Activated CD8-positive, alpha-beta memory T cell treated with anti-CD3 and anti-CD28 coated beads for 1 hour (primary cell): ENCODE results near the gene PTK6.
A peak's percentile ranks its signal among the peaks of the same experiment; 100 is the strongest.

ENCODE experiments used
- DNase-seq, 2 donors: peaks; one replicate each; pipeline ENCODE4 v3.0.0-alpha.2; 2020; ENCODE audit warnings: low read depth in 1 of 2; ENCODE audit errors: extremely low read depth in 1 of 2

The PTK6 gene

GRCh38 chr20:63497138-63497945 lies 39.8 kb downstream of the PTK6 start:
- no peak for DNase-seq

DNA sequence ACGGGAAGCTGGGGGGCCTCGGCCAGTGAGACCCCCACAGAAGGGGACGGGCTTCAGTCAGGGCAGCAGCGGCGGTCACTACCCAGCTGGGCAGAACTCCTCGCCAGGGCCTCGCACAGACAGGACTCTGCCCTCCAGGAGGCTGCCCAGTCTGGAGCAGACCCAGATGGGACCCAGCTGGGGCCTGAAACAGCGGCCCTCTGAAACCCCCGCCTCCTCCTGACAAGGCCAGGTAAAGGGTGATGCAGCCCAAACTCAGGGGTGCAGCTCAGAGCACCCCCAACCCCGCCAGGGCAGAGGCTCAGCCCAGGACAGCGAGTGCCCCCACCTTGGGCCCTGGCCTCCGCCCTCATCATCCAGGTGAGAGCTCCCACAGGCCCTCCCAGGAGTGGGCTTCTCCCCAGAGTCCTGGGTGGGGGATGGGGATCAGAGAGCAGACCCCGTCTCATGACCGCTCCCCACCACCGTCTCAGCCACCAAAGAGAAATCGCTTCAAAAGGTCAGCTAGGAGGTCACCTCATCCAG lies 40.5 kb downstream of the PTK6 start:
- DNase-seq, result no peak

DNA sequence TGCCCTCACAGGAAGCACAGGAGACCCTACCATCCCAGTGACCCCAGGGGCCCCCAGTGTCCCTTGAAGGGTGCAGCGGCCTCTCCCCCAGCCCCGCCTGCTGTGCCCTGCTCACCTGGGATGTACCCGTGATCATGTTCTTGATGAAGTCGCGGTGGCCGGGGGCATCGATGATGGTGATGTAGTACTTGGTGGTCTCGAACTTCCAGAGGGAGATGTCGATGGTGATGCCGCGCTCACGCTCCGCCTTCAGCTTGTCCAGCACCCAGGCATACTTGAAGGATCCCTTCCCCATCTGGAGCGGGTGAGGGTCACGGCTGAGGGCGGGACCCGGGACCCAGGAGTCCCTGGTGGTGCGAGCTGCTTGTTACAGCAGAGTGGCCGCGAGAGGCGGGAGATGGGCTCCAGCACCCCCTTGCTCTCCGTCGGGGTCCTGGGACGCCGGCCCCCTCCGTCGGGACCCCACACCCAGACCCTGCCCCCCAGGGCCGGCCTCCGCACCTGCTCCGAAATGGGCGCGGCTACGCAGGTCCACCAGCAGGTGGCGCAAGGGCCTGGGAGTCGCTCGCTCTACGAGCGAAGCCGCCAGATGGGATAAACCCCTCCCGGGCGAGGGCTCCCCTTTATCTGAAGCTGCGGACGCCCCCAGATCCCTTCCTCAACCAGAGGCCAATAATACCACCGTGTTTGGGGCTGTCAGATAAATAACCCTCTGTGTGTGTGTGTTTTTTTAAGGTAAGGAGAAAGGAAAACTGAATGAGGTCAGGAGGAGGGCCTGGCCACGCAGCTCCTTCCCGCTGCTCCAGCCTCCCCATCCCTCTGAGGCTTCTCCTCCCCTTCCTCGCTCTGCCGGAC lies 41.2 kb downstream of the PTK6 start:
- peak; percentile 53 to 67 for DNase-seq

DNA sequence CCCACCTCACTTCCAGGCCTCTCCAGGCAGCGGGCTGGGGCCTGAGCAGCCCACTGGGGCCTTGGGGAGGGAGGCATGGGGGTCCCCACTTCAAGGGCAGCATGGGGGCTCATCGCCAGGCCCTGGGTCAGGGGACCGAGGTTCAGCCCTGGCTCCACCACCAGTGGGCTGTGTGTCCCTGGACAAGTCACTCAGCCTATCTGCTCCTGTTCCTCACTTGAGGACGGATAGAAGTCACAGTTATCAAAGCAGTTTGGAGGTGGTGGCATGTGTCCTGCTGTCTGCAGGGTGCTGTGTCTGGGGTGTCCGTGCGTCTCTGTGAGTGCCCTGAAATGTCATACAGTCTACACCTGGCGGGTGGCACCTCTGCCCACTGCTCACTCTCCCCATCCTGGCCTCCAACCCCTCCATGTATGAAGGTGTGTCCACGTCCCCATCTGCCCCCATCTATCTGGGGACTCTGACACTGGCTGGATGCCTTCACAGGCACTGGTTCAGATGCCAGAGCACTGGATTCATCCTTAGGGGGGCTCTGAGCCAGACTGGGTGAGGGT lies 41.9 kb downstream of the PTK6 start:
- DNase-seq, result no peak

DNA sequence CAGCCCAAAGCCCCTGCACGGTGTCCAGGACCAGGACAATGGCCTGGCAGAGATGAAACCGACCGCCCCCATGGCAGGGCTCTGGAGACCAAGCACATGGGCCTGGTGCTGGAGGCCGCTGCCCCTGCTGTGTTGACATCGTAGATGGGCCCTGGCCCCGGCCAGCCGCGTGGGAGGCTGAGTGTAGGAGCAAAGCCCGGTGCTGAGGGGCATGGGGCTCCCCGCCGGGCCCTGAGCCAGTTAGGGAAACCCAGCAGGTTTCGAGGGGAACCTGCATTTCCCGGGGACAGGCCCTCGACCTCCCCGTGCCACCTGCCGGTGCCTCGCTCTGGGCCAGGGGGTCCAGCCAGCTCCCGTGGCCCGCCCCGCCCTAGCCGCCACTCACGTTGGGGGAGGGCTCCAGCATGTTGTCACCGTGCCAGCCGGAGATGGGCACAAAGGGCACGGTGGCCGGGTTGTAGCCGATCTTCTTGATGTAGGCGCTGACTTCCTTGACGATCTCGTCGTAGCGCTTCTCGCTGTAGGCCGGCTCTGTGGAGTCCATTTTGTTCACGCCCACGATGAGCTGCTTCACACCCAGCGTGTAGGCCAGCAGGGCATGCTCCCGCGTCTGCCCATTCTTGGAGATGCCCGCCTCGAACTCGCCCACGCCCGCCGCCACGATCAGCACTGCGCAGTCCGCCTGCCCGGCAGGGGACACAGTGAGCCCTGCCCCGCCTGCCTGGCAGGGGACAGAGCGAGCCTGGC lies 42.6 kb downstream of the PTK6 start:
- DNase-seq, result no peak

GRCh38 chr20:63494084-63494419 lies 43.1 kb downstream of the PTK6 start:
- DNase-seq, result no peak

GRCh38 chr20:63493563-63494020 lies 43.6 kb downstream of the PTK6 start:
- no peak for DNase-seq

DNA sequence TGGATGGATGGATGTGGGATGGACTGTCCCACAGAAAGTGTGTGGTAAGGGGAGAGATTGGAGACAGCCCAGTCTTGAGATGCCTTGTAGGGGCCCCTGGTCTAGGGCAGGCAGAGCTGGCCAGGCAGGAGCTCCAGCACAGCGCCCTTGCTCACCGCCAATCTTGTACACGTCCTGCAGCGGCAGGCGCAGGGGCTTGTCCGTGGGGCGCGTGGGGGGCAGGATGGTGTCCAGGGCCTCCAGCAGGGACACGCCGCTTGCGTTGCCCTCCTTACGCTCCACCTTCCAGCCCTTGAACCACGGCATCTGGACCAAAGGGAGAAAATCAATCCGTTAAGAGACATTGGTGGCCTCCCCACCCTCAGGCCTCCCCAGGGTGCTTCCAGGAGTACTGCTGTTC lies 44.2 kb downstream of the PTK6 start:
- DNase-seq, result no peak

- no peak for DNase-seq
These were observed 44.7 kb downstream of the PTK6 start for GRCh38 chr20:63492518-63492917.

DNA sequence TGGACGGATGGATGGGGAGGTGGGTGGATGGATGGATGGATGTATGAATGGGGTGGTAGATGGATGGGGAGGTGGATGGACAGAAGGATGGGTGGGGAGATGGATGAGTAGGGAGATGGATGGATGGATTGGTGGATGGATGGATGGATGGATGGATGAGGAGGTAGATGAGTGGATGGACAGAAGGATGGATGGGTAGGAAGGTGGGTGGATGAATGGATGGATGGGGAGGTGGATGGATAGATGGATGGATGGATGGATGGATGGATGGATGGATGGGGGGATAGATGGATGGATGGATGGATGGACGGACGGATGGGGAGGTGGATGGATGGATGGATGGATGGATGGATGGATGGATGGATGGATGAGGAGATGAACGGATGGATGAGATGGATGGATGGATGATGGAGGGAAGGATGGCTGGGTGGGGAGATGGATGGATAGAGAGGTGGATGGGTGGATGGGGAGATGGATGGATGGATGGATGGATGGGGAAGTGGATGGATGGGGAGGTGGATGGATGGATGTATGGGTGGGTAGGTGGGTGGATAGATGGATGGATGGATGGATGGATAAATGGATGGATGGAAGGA lies 45.4 kb downstream of the PTK6 start:
- no peak for DNase-seq

GRCh38 chr20:63491078-63491477 lies 46.1 kb downstream of the PTK6 start:
- DNase-seq, result no peak

- no peak for DNase-seq
These were observed 46.8 kb downstream of the PTK6 start for GRCh38 chr20:63490416-63490815.

GRCh38 chr20:63488315-63489251 lies 48.6 kb downstream of the PTK6 start:
- DNase-seq, result no peak

- DNase-seq, result no peak
These were observed 49.4 kb downstream of the PTK6 start for GRCh38 chr20:63487781-63488241.

DNA sequence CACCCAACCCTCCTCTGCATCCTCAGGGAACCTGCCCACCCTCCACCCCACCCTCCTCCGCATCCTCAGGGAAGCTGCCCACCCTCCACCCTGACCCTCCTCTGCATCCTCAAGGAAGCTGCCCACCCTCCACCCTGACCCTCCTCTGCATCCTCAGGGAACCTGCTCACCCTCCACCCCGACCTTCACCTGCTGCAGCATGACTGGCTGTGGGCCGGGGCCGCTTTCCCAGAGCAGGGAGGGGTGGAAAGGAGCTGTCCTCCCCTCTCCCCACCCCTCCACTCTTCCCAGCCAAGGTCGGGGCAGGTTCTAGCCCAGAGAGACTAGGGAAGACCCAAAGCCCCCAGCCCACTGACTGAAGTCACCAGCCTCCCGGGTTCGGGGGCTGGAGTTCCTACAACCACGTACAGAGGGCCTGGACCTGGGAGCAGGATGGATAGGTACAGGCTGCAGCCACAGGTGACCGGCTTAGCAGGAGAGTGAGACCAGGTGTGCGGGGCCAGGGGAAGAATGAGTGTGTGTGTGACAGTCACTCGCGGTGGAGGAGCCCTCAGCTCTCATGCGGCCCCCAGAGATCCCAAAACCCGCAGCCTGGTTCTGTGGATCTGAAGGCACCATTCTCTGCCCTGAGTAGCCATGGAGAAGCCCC lies 49.9 kb downstream of the PTK6 start:
- no peak for DNase-seq

DNA sequence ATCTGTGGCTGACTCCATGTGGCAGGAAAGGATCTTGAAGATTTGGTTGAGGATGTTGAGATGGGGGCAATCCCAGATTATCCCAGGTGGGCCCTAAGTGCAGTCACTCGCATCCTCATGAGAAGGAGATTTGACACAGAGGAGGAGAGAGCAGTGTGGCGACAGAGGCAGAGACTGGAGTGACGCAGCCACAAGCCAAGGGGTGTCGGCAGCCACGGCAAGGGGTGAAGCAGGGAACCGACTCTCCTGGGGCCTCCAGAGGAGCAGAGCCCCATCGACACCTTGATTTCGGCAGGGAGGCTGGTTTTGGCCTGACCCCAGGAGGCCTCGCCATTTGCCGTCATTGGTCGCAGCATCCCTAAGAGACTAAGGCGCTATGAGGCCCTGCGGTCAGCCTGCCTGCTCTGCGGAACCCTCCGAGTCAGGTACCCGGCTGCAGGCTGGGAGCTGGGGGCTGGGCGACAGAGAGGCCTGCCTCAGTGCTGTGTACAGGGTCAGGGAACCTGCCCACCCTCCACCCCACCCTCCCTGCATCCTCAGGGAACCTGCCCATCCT lies 50.8 kb downstream of the PTK6 start:
- DNase-seq, result no peak

DNA sequence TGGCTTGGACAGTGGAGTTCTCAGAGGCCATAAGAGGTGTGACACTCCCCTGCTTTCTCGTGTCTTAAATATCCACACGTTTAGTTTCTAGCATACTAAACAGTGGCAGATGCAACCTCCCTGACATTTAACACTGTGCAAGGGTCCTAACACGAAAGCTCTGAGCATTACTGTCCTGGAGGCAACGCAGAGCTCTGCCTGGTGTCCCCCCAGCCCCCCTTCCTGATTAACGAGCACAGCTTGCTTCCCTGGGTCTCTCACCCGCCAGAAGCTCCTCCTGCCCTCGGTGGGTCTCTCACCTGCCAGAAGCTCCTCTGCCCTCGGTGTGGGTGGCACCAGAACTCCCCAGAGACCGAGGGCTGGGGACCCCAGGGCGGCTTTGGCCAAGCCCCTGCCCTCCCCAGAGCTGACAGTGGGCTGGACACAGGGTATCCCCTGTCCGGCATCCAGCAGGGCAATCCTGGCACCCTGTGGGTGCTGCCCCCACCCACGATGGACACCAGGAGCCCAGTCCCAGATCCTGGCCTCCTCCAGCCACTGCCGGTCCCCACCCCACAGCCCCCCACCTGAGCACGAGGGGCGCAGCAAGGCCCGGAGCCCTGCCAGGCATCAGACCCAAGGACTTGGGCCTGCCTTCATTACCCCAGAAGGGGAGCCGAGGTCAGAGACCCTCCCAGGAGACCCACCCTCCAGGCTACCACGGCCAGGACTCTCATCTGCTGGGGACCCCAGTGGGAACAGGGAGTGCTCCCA lies 52.3 kb downstream of the PTK6 start:
- DNase-seq, result no peak

GRCh38 chr20:63484236-63484635 lies 52.9 kb downstream of the PTK6 start:
- DNase-seq, result no peak
